MG63 (cell line): Measurements from ENCODE around the gene FHL5. TPM values are rescaled to one million over a fixed set of nuclear protein-coding genes. Genes with fewer than 3 reads are reported as not detected.

Experiments
- DNase-seq: peaks from one replicate; pipeline ENCODE4 v3.0.0-alpha.2; 2020
- H3K27me3 ChIP-seq: fragments of 250-450 bp; sonication (Bioruptor Pico); 2 replicates; pipeline ENCODE4 v1.5.1; 2020; ENCODE audit warnings: mild to moderate bottlenecking, moderate library complexity
- H3K36me3 ChIP-seq: fragments of 250-450 bp; sonication (Bioruptor Pico); 2 replicates; pipeline ENCODE4 v1.5.1; 2020; ENCODE audit warnings: mild to moderate bottlenecking, moderate library complexity
- H3K4me3 ChIP-seq: fragments of 250-450 bp; sonication (Bioruptor Pico); 2 replicates; pipeline ENCODE4 v1.5.1; 2020; ENCODE audit warnings: mild to moderate bottlenecking, moderate library complexity
- H3K9me3 ChIP-seq: fragments of 250-450 bp; sonication (Bioruptor Pico); 2 replicates; pipeline ENCODE4 v1.5.1; 2020; ENCODE audit warnings: mild to moderate bottlenecking, moderate library complexity
- total RNA-seq: library from RNA; depleted of rRNA; stranded (reverse); fragments of >200 nt; shearing (Covaris generic); gene quantifications from 2 replicates; pipeline ENCODE4 v1.2.3, GENCODE V29; 2014; ENCODE audit warnings: low replicate concordance; rRNA removed

Gene FHL5
- total RNA-seq, 1 experiment from 2014 or later: not detected

DNA sequence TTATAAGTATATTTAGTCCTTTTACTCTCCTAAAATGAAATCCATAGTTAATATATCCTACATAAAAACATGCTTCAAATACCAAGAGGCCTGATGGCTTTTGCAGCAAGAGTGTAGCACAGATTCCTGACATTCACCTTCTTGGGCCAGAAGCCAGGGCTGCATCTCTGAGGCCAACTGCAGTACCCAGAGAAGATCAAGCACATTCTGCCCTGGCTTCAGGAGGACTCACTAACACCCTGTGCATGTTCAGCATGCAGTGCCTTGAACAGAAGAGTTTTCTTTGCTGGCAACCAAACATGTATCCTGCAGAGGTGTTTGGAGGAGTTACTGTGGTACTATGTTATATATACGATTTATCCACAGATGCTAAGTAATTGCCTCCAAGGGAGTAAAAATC lies 90.3 kb downstream of the FHL5 start:
- no peak for DNase-seq
- H3K9me3 ChIP-seq: no peaks in the 10 kb centered on the region
- H3K27me3 ChIP-seq: no peaks in the 10 kb centered on the region
- no peak overlapping the region for H3K4me3 ChIP-seq
- no peaks in the 10 kb centered on the region for H3K36me3 ChIP-seq

DNA sequence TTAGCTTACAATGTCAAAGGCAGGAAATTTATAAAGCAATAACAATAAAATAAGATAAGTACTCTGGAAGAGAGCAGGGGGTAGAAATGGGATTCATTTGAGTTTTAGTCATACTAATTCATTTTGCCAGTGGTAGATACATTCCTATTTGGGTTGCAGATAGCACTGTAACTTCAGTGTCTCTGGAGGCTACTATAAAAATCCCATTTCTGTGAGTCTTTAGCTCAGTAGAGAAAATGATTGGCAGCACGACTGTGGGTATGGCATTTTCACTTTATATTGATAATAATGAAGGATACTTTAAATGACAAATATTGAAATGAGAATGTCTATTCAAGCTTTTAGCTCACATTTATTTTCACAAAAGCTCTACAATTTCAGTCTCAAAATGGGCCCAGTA lies 93.6 kb downstream of the FHL5 start:
- H3K4me3 ChIP-seq: no peak overlapping the region
- no peaks in the 10 kb centered on the region for H3K9me3 ChIP-seq
- no peaks in the 10 kb centered on the region for H3K36me3 ChIP-seq
- DNase-seq: no peak
- H3K27me3 ChIP-seq: no peaks in the 10 kb centered on the region

DNA sequence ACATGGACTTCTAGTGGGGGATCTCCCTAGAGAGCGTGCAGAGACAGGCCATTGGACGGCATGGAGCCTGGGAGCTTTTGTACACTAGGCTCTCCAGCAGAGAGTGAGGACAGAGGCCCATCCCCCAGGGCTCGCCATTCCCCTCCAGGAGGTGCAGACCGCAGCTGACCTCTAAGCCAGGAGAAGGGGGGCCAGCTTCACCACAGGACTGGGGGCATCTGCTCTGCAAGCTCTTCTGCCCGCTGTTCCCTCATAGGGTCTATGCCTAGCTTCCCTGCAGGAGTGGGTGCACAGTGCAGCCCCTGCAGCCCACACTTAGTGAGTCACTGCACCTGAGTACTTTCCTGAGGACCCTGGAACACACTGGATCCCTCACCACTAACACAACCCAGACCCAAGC lies 94.4 kb downstream of the FHL5 start:
- H3K27me3 ChIP-seq: no peaks in the 10 kb centered on the region
- H3K4me3 ChIP-seq: no peak overlapping the region
- H3K9me3 ChIP-seq: no peaks in the 10 kb centered on the region
- DNase-seq: no peak
- H3K36me3 ChIP-seq: no peaks in the 10 kb centered on the region

GRCh38 chr6:96659084-96659845 lies 96.3 kb downstream of the FHL5 start:
- DNase-seq: no peak
- Histone ChIP-seq H3K36me3 (no peaks in the 10 kb centered on the region), H3K27me3 (no peaks in the 10 kb centered on the region), H3K4me3 (no peak overlapping the region), H3K9me3 (no peaks in the 10 kb centered on the region)

Other genes with a start within 250 kb of the FHL5 start
- gene UFL1, start 41.3 kb upstream of the FHL5 start, total RNA-seq: 12.6 and 13.8 TPM in 2 replicates